ENCODE data around the gene AKAP6.
A peak's percentile ranks its signal among the peaks of the same experiment; 100 is the strongest.
"Not testable (repeated sequence)": the region's sequence is repeated elsewhere in the genome, so short reads cannot be mapped to it uniquely, and the experiment has no call there.

The AKAP6 gene

GRCh38 chr14:32368107-32368506 lies 39.0 kb downstream of the AKAP6 start:
- DNase-seq (ENCODE audit: low read depth): no peak

- DNase-seq (ENCODE audit: low read depth): peak; percentile 59
Observed at GRCh38 chr14:32370714-32371113, 41.6 kb downstream of the AKAP6 start.

GRCh38 chr14:32372154-32372553 lies 43.1 kb downstream of the AKAP6 start:
- peak; percentile 85 for DNase-seq (ENCODE audit: low read depth)

- not testable (repeated sequence) for DNase-seq (ENCODE audit: low read depth)
Observed at GRCh38 chr14:32373174-32373573, 44.1 kb downstream of the AKAP6 start.

- DNase-seq (ENCODE audit: low read depth): no peak
Observed at GRCh38 chr14:32374155-32374554, 45.1 kb downstream of the AKAP6 start.

- no peak for DNase-seq (ENCODE audit: low read depth)
Observed at GRCh38 chr14:32375663-32376062, 46.6 kb downstream of the AKAP6 start.

- no peak for DNase-seq (ENCODE audit: low read depth)
Observed at GRCh38 chr14:32377046-32377646, 48.0 kb downstream of the AKAP6 start.

GRCh38 chr14:32378284-32378683 lies 49.2 kb downstream of the AKAP6 start:
- no peak for DNase-seq (ENCODE audit: low read depth)

GRCh38 chr14:32379447-32379846 lies 50.3 kb downstream of the AKAP6 start:
- DNase-seq (ENCODE audit: low read depth): no peak

- DNase-seq (ENCODE audit: low read depth): no peak
Observed at GRCh38 chr14:32381869-32382268, 52.8 kb downstream of the AKAP6 start.

GRCh38 chr14:32382704-32383103 lies 53.6 kb downstream of the AKAP6 start:
- no peak for DNase-seq (ENCODE audit: low read depth)

- no peak for DNase-seq (ENCODE audit: low read depth)
Observed at GRCh38 chr14:32383364-32384009, 54.4 kb downstream of the AKAP6 start.

- DNase-seq (ENCODE audit: low read depth): no peak
Observed at GRCh38 chr14:32384464-32384863, 55.4 kb downstream of the AKAP6 start.

- not testable (repeated sequence) for DNase-seq (ENCODE audit: low read depth)
Observed at GRCh38 chr14:32387295-32387694, 58.2 kb downstream of the AKAP6 start.

- no peak for DNase-seq (ENCODE audit: low read depth)
Observed at GRCh38 chr14:32393119-32393518, 64.0 kb downstream of the AKAP6 start.

- DNase-seq (ENCODE audit: low read depth): no peak
Observed at GRCh38 chr14:32394038-32394437, 64.9 kb downstream of the AKAP6 start.

- no peak for DNase-seq (ENCODE audit: low read depth)
Observed at GRCh38 chr14:32396885-32397284, 67.8 kb downstream of the AKAP6 start.

GRCh38 chr14:32397861-32398640 lies 69.0 kb downstream of the AKAP6 start:
- DNase-seq (ENCODE audit: low read depth): peak; percentile 38

GRCh38 chr14:32399920-32400319 lies 70.8 kb downstream of the AKAP6 start:
- no peak for DNase-seq (ENCODE audit: low read depth)

GRCh38 chr14:32400480-32400879 lies 71.4 kb downstream of the AKAP6 start:
- no peak for DNase-seq (ENCODE audit: low read depth)

- DNase-seq (ENCODE audit: low read depth): no peak
Observed at GRCh38 chr14:32403021-32403420, 73.9 kb downstream of the AKAP6 start.

GRCh38 chr14:32403688-32404087 lies 74.6 kb downstream of the AKAP6 start:
- DNase-seq (ENCODE audit: low read depth): no peak
